Measurements from ENCODE around the gene COQ3.
"Not testable (repeated sequence)": the region's sequence is repeated elsewhere in the genome, so short reads cannot be mapped to it uniquely, and the experiment has no call there.

Gene COQ3

GRCh38 chr6:99353126-99353525 lies 40.9 kb downstream of the COQ3 start:
- no peaks in the 10 kb centered on the region for H3K9me3 Mint-ChIP-seq
- no peak overlapping the region for H3K4me3 Mint-ChIP-seq
- no peak overlapping the region for H3K27ac Mint-ChIP-seq
- H3K36me3 Mint-ChIP-seq (ENCODE audit: low read depth): peaks cover 2% of the 10 kb centered on the region
- H3K4me1 Mint-ChIP-seq (ENCODE audit: low read depth): peaks cover 4% of the 10 kb centered on the region
- H3K27me3 Mint-ChIP-seq (ENCODE audit: low read depth): peaks cover 75% of the 10 kb centered on the region

- Mint-ChIP-seq H3K36me3 (ENCODE audit: low read depth) (peaks cover 2% of the 10 kb centered on the region), H3K27ac (no peak overlapping the region), H3K4me3 (no peak overlapping the region), H3K27me3 (ENCODE audit: low read depth) (peaks cover 77% of the 10 kb centered on the region), H3K4me1 (ENCODE audit: low read depth) (peaks cover 4% of the 10 kb centered on the region), H3K9me3 (no peaks in the 10 kb centered on the region)
These were observed 43.4 kb downstream of the COQ3 start for GRCh38 chr6:99350573-99350972.

GRCh38 chr6:99349171-99350141 lies 44.5 kb downstream of the COQ3 start, which contains the start of gene FAXC:
TSS of gene FAXC (minus strand) at chr6:99349674. CDS start at chr6:99349372, 302 bp downstream.
- H3K36me3 Mint-ChIP-seq (ENCODE audit: low read depth): peaks cover 2% of the 10 kb centered on the region
- H3K4me3 Mint-ChIP-seq: no peak within 1 kb of the TSS
- peaks cover 76% of the 10 kb centered on the region for H3K27me3 Mint-ChIP-seq (ENCODE audit: low read depth)
- H3K27ac Mint-ChIP-seq: no peak within 1 kb of the TSS
- no peaks in the 10 kb centered on the region for H3K9me3 Mint-ChIP-seq
- peaks cover 4% of the 10 kb centered on the region for H3K4me1 Mint-ChIP-seq (ENCODE audit: low read depth)

GRCh38 chr6:99348288-99349170 lies 45.5 kb downstream of the COQ3 start:
- H3K4me3 Mint-ChIP-seq: no peak overlapping the region
- H3K4me1 Mint-ChIP-seq (ENCODE audit: low read depth): peaks cover 7% of the 10 kb centered on the region
- H3K27ac Mint-ChIP-seq: no peak overlapping the region
- H3K27me3 Mint-ChIP-seq (ENCODE audit: low read depth): peaks cover 80% of the 10 kb centered on the region
- H3K36me3 Mint-ChIP-seq (ENCODE audit: low read depth): peaks cover 4% of the 10 kb centered on the region
- H3K9me3 Mint-ChIP-seq: no peaks in the 10 kb centered on the region

GRCh38 chr6:99347804-99348203 lies 46.2 kb downstream of the COQ3 start:
- H3K4me1 Mint-ChIP-seq (ENCODE audit: low read depth): peaks cover 7% of the 10 kb centered on the region
- no peak overlapping the region for H3K4me3 Mint-ChIP-seq
- peaks cover 74% of the 10 kb centered on the region for H3K27me3 Mint-ChIP-seq (ENCODE audit: low read depth)
- H3K36me3 Mint-ChIP-seq (ENCODE audit: low read depth): peaks cover 4% of the 10 kb centered on the region
- H3K9me3 Mint-ChIP-seq: no peaks in the 10 kb centered on the region
- H3K27ac Mint-ChIP-seq: no peak overlapping the region

GRCh38 chr6:99346595-99346994 lies 47.4 kb downstream of the COQ3 start:
- H3K4me3 Mint-ChIP-seq: no peak overlapping the region
- H3K36me3 Mint-ChIP-seq (ENCODE audit: low read depth): peaks cover 4% of the 10 kb centered on the region
- peaks cover 69% of the 10 kb centered on the region for H3K27me3 Mint-ChIP-seq (ENCODE audit: low read depth)
- H3K27ac Mint-ChIP-seq: no peak overlapping the region
- peaks cover 7% of the 10 kb centered on the region for H3K4me1 Mint-ChIP-seq (ENCODE audit: low read depth)
- H3K9me3 Mint-ChIP-seq: no peaks in the 10 kb centered on the region

- no peaks in the 10 kb centered on the region for H3K9me3 Mint-ChIP-seq
- peaks cover 2% of the 10 kb centered on the region for H3K36me3 Mint-ChIP-seq (ENCODE audit: low read depth)
- peaks cover 60% of the 10 kb centered on the region for H3K27me3 Mint-ChIP-seq (ENCODE audit: low read depth)
- no peak overlapping the region for H3K4me3 Mint-ChIP-seq
- no peak overlapping the region for H3K27ac Mint-ChIP-seq
- H3K4me1 Mint-ChIP-seq (ENCODE audit: low read depth): peaks cover 5% of the 10 kb centered on the region
These were observed 48.8 kb downstream of the COQ3 start for GRCh38 chr6:99345164-99345563.

GRCh38 chr6:99344289-99344688 lies 49.7 kb downstream of the COQ3 start:
- no peak overlapping the region for H3K4me3 Mint-ChIP-seq
- H3K4me1 Mint-ChIP-seq (ENCODE audit: low read depth): peaks cover 4% of the 10 kb centered on the region
- peaks cover 62% of the 10 kb centered on the region for H3K27me3 Mint-ChIP-seq (ENCODE audit: low read depth)

GRCh38 chr6:99341862-99342455 lies 52.0 kb downstream of the COQ3 start:
- no peak overlapping the region for H3K27ac Mint-ChIP-seq
- peaks cover 4% of the 10 kb centered on the region for H3K4me1 Mint-ChIP-seq (ENCODE audit: low read depth)
- no peak overlapping the region for H3K4me3 Mint-ChIP-seq
- H3K36me3 Mint-ChIP-seq (ENCODE audit: low read depth): peaks cover 2% of the 10 kb centered on the region
- peaks cover 48% of the 10 kb centered on the region for H3K27me3 Mint-ChIP-seq (ENCODE audit: low read depth)
- H3K9me3 Mint-ChIP-seq: no peaks in the 10 kb centered on the region

More at GRCh38 chr6:99344289-99344688, 49.7 kb downstream of the COQ3 start:
- no peak overlapping the region for H3K27ac Mint-ChIP-seq
- H3K36me3 Mint-ChIP-seq (ENCODE audit: low read depth): peaks cover 2% of the 10 kb centered on the region
- H3K9me3 Mint-ChIP-seq: no peaks in the 10 kb centered on the region

- Mint-ChIP-seq H3K4me3 (no peak overlapping the region), H3K9me3 (no peaks in the 10 kb centered on the region), H3K27me3 (ENCODE audit: low read depth) (peaks cover 29% of the 10 kb centered on the region), H3K27ac (no peak overlapping the region), H3K4me1 (ENCODE audit: low read depth) (no peaks in the 10 kb centered on the region), H3K36me3 (ENCODE audit: low read depth) (no peaks in the 10 kb centered on the region)
These were observed 55.8 kb downstream of the COQ3 start for GRCh38 chr6:99338188-99338587.

GRCh38 chr6:99335298-99335697 lies 58.7 kb downstream of the COQ3 start:
- not testable (repeated sequence) for H3K4me3 Mint-ChIP-seq; H3K36me3 Mint-ChIP-seq (ENCODE audit: low read depth); H3K4me1 Mint-ChIP-seq (ENCODE audit: low read depth); H3K27ac Mint-ChIP-seq; H3K9me3 Mint-ChIP-seq
- peaks cover 25% of the 10 kb centered on the region for H3K27me3 Mint-ChIP-seq (ENCODE audit: low read depth)

- H3K4me3 Mint-ChIP-seq: no peak overlapping the region
- H3K9me3 Mint-ChIP-seq: no peaks in the 10 kb centered on the region
- H3K36me3 Mint-ChIP-seq (ENCODE audit: low read depth): no peaks in the 10 kb centered on the region
- H3K27me3 Mint-ChIP-seq (ENCODE audit: low read depth): peaks cover 26% of the 10 kb centered on the region
- H3K27ac Mint-ChIP-seq: no peak overlapping the region
- H3K4me1 Mint-ChIP-seq (ENCODE audit: low read depth): peaks cover 5% of the 10 kb centered on the region
These were observed 59.4 kb downstream of the COQ3 start for GRCh38 chr6:99334526-99335127.

GRCh38 chr6:99333068-99333467 lies 60.9 kb downstream of the COQ3 start:
- H3K4me1 Mint-ChIP-seq (ENCODE audit: low read depth): peaks cover 5% of the 10 kb centered on the region
- no peaks in the 10 kb centered on the region for H3K36me3 Mint-ChIP-seq (ENCODE audit: low read depth)
- H3K9me3 Mint-ChIP-seq: no peaks in the 10 kb centered on the region
- no peak overlapping the region for H3K27ac Mint-ChIP-seq
- H3K27me3 Mint-ChIP-seq (ENCODE audit: low read depth): peaks cover 17% of the 10 kb centered on the region
- H3K4me3 Mint-ChIP-seq: no peak overlapping the region

GRCh38 chr6:99331531-99331930 lies 62.5 kb downstream of the COQ3 start:
- Mint-ChIP-seq H3K27ac (no peak overlapping the region), H3K4me3 (no peak overlapping the region), H3K4me1 (ENCODE audit: low read depth) (peaks cover 5% of the 10 kb centered on the region), H3K36me3 (ENCODE audit: low read depth) (no peaks in the 10 kb centered on the region), H3K9me3 (no peaks in the 10 kb centered on the region), H3K27me3 (ENCODE audit: low read depth) (peaks cover 11% of the 10 kb centered on the region)

Data from T-helper 1 cell treated with Interleukin-12 subunit alpha and Interleukin-12 subunit beta and Interleukin-4 antibody, amounts not matched to agents 30 μg/mL and 1 μg/mL, for 36 hours (primary cell).